HG03108 (cell line): ENCODE results near the gene ARAP1.

Experiments
- ATAC-seq: cut with Tn5 transposase; IDR thresholded peaks from one replicate; pipeline ENCODE4 v1.9.1; 2021; ENCODE audit warnings: moderate library complexity; ENCODE audit not compliant: unreplicated experiment

ARAP1 gene

DNA sequence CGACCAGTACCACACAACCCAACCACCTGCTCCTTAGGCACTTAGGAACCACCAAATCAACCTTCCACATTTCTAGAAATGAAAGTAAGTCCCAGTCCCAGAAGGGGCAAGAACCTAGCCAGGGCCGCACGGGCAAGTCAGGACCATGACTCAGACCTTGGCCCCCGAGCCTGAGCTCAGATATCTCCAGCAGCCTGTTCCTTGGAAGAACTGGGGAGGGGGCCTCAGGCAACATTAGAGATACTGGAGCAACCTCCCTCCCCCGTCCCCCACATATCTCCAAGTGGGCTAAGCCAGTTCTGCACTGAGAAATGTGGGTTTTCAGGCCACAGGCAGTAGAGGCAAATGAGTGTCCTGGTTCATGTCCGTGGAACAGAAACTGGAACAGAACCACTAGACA lies 7.7 kb downstream of the ARAP1 start:
- no peak for ATAC-seq

GRCh38 chr11:72743321-72744221 lies 8.6 kb downstream of the ARAP1 start:
- ATAC-seq, result peak; percentile 32

DNA sequence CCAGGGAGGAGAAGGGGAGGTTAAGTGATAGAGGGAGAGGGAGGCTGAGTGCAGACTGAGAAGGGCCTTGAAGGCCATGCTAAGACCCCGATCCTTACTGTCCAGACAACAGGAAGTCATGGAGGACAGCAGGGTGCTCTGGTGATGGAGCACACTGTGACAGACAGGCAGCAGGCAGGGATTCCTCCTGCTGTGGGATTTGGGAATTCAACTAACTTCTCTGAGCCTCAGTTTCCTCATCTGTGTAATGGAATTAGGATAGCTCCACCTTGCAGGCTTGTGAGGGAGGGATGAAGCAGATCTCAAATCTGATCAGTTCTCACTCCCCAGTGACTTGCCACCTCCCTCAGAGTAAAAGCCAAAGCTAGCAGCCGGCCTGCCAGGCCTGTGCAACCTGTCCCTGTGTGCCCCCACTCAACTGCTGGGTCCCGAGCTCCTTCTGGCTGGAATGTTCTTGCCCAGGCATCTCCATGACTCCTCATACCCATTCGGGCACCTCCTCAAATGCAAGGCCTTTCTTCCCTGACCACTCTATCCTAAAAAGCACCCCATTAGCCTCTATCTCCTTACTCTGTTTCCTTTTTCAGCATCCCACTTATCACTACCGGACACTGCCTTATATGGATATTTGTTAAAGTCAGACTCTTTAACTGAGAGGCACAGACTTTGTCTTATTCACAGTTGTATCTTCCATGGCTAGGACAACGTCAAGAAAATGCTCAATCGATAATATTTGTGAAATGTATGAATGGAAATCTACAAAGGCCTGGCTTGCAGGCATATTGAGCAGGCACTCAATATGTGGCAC lies 9.5 kb downstream of the ARAP1 start:
- no peak for ATAC-seq

- no peak for ATAC-seq
These were observed 10.2 kb downstream of the ARAP1 start for GRCh38 chr11:72741849-72742512.

GRCh38 chr11:72741429-72741833 lies 10.8 kb downstream of the ARAP1 start:
- no peak for ATAC-seq

- ATAC-seq, result no peak
These were observed 11.4 kb downstream of the ARAP1 start for GRCh38 chr11:72740562-72741428.

- ATAC-seq, result no peak
These were observed 12.2 kb downstream of the ARAP1 start for GRCh38 chr11:72740060-72740424.

GRCh38 chr11:72739240-72740059 lies 12.8 kb downstream of the ARAP1 start:
- no peak for ATAC-seq

GRCh38 chr11:72738199-72739141 lies 13.7 kb downstream of the ARAP1 start:
- ATAC-seq, result peak; percentile 45

GRCh38 chr11:72737336-72737735 lies 14.9 kb downstream of the ARAP1 start:
- ATAC-seq, result no peak

GRCh38 chr11:72736452-72737069 lies 15.6 kb downstream of the ARAP1 start:
- ATAC-seq, result peak; percentile 28

DNA sequence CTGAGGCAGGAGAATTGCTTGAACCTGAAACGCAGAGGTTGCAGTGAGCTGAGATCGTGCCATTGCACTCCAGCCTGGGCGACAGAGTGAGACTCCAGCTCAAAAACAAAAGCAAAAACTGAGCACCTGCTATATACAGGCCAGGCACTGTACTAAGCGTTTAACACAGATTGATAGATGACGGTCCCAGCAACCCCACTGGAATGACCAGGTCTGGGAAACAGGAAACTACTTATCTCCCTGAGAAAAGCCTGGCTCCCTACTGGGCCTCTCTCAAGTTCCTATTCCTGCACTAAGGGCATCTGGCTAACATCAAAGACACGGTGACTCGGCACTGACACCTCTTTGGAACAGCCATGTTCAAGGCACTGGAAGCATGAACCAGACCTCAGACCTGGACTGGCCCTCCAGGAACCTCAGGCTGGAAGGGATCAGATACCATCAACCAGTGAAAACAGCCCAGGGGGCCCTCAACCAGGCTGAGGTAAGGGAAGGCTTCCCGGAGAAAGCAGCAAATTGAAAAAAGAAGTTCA lies 16.6 kb downstream of the ARAP1 start:
- no peak for ATAC-seq

DNA sequence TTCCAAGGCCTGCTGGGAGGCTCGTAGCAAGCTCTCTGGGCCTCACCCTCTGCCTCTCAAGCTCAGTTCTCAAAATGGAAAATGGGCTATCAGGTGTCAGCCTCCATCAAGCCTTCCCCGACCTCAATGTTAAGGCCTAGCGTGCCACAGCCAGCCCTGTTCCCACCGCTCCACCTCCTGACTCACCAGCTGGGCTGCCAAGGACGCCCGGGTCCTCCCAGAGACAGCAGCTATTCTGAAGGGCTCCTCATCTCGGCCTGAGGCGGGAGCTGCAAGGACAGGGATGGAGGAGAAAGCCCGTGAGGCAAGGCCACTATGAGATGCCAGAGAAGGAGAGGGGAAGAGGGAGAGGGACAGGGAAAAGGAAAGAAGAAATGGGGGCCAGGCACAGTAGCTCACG lies 19.9 kb downstream of the ARAP1 start:
- ATAC-seq, result no peak

GRCh38 chr11:72730737-72731136 lies 21.5 kb downstream of the ARAP1 start:
- no peak for ATAC-seq

GRCh38 chr11:72730243-72730642 lies 22.0 kb downstream of the ARAP1 start:
- ATAC-seq, result no peak

DNA sequence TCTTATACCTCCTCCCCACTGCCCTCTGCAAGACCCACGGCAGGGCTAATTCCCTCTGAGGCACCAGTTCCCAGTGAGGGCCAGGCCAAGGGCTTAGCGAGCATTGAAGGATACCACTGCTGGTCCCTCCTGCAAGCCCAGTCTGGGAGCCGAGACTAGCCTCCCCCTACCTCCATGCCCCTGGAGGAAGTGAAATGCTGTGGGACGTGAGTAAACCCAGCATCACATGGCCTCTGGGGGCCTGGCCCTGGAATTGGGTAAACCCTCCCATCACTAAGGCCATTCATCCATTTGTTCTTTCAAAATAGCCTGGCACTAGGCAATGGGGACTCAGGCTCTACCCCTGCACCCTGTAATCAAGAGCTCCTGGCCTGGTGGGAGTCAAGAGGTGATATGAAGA lies 24.7 kb downstream of the ARAP1 start:
- ATAC-seq, result no peak

GRCh38 chr11:72726266-72727220 lies 25.7 kb downstream of the ARAP1 start:
- ATAC-seq, result no peak
